ENCODE measurements around the gene DTX4.
"Not testable (repeated sequence)": the region's sequence is repeated elsewhere in the genome, so short reads cannot be mapped to it uniquely, and the experiment has no call there.

DTX4 gene

GRCh38 chr11:59171508-59172322, at the start of gene DTX4:
Gene DTX4, plus strand, starts transcription at chr11:59172132. Its CDS starts 464 bp downstream, at chr11:59172596.
- DNase-seq (ENCODE audit: low spot score) = peak; percentile 88

- peak; percentile 88 for DNase-seq (ENCODE audit: low spot score)
Observed at GRCh38 chr11:59135648-59136461, 36.1 kb upstream of the DTX4 start.

- not testable (repeated sequence) for DNase-seq (ENCODE audit: low spot score)
Observed at GRCh38 chr11:59136551-59136950, 35.4 kb upstream of the DTX4 start.

GRCh38 chr11:59137190-59137589, 34.7 kb upstream of the DTX4 start:
- DNase-seq (ENCODE audit: low spot score) = no peak

GRCh38 chr11:59138643-59139042, 33.3 kb upstream of the DTX4 start:
- no peak for DNase-seq (ENCODE audit: low spot score)

GRCh38 chr11:59141191-59141590, 30.7 kb upstream of the DTX4 start:
- DNase-seq (ENCODE audit: low spot score) = no peak

GRCh38 chr11:59141673-59142460, 30.1 kb upstream of the DTX4 start:
- DNase-seq (ENCODE audit: low spot score) = peak; percentile 2

GRCh38 chr11:59142530-59143507, 29.1 kb upstream of the DTX4 start, which contains the start of gene FAM111A:
Gene FAM111A, plus strand, starts transcription at chr11:59142856. Its CDS starts 6,017 bp downstream, at chr11:59148873.
- DNase-seq (ENCODE audit: low spot score) = peak; percentile 89

- DNase-seq (ENCODE audit: low spot score) = no peak
Observed at GRCh38 chr11:59144096-59144495, 27.8 kb upstream of the DTX4 start.

- peak; percentile 81 for DNase-seq (ENCODE audit: low spot score)
Observed at GRCh38 chr11:59144579-59145345, 27.2 kb upstream of the DTX4 start.

- DNase-seq (ENCODE audit: low spot score) = no peak
Observed at GRCh38 chr11:59145534-59145933, 26.4 kb upstream of the DTX4 start.

GRCh38 chr11:59151761-59152160, 20.2 kb upstream of the DTX4 start:
- DNase-seq (ENCODE audit: low spot score) = no peak

GRCh38 chr11:59152312-59152951, 19.5 kb upstream of the DTX4 start:
- peak; percentile 43 for DNase-seq (ENCODE audit: low spot score)

- DNase-seq (ENCODE audit: low spot score) = no peak
Observed at GRCh38 chr11:59154610-59155009, 17.3 kb upstream of the DTX4 start.

- no peak for DNase-seq (ENCODE audit: low spot score)
Observed at GRCh38 chr11:59157433-59157832, 14.5 kb upstream of the DTX4 start.

- peak; percentile 79 for DNase-seq (ENCODE audit: low spot score)
Observed at GRCh38 chr11:59158206-59159068, 13.5 kb upstream of the DTX4 start.

- DNase-seq (ENCODE audit: low spot score) = no peak
Observed at GRCh38 chr11:59164028-59164427, 7.9 kb upstream of the DTX4 start.

GRCh38 chr11:59172345-59173079, 580 bp downstream of the DTX4 start:
- DNase-seq (ENCODE audit: low spot score) = no peak
